GM12801 (cell line): ENCODE results near the gene GRB2.

Experiments
- TF ChIP-seq, protein P1 (sequence below): IDR thresholded peaks from one replicate; pipeline ENCODE4 v1.5.1; 2011; ENCODE audit warnings: control low read depth; ENCODE audit not compliant: insufficient read length; ENCODE audit errors: extremely low read depth

GRB2 gene

GRCh38 chr17:75397217-75397616 is 8.3 kb downstream of the GRB2 start:
- TF ChIP-seq, protein P1, sequence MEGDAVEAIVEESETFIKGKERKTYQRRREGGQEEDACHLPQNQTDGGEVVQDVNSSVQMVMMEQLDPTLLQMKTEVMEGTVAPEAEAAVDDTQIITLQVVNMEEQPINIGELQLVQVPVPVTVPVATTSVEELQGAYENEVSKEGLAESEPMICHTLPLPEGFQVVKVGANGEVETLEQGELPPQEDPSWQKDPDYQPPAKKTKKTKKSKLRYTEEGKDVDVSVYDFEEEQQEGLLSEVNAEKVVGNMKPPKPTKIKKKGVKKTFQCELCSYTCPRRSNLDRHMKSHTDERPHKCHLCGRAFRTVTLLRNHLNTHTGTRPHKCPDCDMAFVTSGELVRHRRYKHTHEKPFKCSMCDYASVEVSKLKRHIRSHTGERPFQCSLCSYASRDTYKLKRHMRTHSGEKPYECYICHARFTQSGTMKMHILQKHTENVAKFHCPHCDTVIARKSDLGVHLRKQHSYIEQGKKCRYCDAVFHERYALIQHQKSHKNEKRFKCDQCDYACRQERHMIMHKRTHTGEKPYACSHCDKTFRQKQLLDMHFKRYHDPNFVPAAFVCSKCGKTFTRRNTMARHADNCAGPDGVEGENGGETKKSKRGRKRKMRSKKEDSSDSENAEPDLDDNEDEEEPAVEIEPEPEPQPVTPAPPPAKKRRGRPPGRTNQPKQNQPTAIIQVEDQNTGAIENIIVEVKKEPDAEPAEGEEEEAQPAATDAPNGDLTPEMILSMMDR = no peak

DNA sequence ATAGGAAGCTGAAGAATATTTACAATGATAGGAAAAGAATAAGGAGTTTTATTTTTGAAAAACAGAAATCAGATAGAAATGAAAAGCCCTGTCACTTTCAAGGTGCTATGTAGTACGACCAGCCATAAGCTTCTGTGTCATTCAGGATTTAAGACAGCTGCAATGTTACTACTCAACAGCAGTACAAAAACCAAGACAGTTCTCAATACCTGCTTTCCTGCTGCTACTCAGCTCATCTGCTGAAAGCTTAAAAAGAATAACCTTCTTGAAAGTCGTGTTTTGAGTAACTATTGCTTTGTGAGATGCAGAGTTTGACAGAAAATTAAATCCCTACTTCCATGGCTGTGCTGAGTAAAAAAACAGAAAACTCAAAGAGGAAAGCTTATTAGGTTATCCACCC is 8.7 kb downstream of the GRB2 start:
- TF ChIP-seq, protein P1 = no peak

- TF ChIP-seq, protein P1 = no peak
These were observed 9.5 kb downstream of the GRB2 start for GRCh38 chr17:75396025-75396424.

DNA sequence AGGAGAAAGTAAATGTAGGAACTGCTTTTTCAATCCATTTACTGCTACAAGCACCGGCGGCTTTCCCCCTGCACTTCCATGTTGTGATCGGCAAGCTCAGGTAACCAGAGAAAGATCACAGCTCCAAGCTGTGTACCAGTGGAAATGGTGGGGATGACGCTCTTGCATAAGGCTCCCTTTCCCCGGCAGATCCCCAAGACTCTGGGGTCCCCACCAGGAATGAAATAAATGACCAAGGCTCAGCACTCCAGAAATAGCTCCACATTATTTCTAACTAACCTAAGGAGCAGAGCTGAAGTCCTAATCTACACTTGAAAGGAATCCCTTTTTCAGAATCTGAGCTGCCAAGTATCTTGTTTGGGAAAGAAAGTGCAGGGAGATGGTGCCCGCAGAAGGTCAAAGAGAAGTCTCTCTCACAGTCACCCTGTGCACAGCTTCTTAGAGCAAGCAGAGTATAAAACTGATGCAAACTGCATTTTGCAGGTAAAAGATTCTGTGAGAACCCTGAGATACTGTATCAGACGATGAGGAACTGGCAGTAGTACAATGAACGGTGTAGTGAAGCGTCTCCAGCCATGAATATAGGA is 11.1 kb downstream of the GRB2 start:
- TF ChIP-seq, protein P1 = no peak

DNA sequence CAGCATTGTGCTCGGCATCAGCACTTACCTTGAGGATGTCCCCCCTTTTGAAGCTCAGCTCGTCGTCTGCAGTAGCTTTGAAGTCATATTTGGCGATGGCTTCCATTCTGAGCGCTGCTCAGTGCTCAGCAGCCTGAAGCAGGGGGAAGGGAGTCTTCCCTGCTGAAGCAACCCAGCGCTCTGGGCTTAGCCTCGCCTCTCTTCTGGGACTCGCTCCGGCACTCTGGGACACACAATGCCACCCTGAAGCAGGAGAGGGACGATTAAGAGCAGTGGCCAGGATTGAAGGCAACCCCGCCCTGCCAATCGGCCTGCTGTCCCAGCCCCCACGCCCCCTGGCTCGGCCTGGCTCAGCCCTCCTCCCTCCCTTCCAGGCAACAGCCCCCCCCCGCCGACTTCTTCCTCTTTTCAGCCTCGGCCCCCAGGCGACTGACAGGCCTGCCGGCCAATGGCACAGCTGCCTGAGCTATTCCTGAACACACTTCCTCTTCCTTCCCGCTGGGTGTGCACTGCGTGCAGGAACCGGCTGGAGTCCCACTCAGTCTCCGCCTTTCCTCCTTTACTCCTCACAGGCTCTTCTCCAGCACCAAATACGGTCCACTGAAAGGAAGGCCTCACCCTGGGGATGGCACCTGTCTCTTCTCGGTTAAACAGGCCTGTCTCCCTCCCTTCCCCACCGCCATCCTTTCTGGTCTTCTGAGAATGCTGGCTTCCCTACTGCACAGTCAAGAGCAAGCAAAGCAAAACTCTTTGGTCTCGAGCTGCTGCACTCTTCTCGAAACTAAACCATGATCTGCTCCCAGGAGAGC is 11.8 kb downstream of the GRB2 start:
- TF ChIP-seq, protein P1 = no peak

DNA sequence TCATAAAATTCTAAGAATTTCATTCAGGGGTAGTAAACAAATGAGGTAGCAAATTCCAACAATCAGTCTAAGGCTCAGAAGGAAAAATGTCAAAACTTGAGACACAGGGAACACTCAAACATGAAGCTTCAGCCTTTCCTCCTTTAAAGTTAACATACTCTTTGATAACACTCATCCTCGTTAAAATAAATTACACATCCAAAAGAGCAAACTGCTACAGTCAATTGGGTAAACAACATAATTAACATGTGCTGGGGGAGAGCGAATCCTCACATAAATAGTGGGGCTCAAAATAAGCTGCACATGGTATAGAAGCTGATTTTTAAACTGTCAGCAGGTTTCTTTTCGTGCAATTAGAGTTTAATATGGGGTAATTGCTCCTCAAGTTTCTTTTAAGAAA is 12.9 kb downstream of the GRB2 start:
- TF ChIP-seq, protein P1 = no peak

DNA sequence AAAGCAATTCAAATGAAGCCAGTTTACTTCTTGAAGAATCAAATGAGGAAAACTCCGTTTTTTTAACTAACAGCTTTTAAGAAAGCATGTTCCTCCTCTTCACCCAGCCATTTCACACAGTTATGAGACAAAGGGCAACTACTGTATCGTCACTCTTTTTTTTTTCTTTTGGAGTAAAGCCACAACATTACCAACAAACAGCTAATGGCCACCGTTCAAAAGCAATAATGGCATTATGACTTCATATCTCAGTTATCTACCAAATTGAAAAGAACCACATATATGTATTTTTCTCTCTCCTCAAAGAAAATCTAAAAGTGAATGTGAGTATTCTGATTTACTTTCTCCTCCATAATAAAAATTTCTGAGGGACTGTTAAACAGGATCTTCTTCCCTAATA is 14.5 kb downstream of the GRB2 start:
- TF ChIP-seq, protein P1 = no peak
